GM18951 (cell line): ENCODE results near the gene ATXN2.
"Not testable (repeated sequence)": the region's sequence is repeated elsewhere in the genome, so short reads cannot be mapped to it uniquely, and the experiment has no call there.

Experiments
- POLR2A ChIP-seq: IDR thresholded peaks from 4 replicates; pipeline ENCODE4 v1.6.1; 2011; ENCODE audit warnings: mild to moderate bottlenecking; ENCODE audit not compliant: insufficient read length, insufficient read depth; ENCODE audit errors: extremely low read depth
- in situ Hi-C: fragments of 300-500 bp; cut with MboI; formaldehyde crosslinking; loops from one replicate; pipeline ENCODE4 v1.12.0; 2022; ENCODE audit warnings: low sequenced_read_pairs, mixed read lengths, inconsistent platforms; ENCODE audit not compliant: unreplicated experiment

The ATXN2 gene

GRCh38 chr12:111482462-111482861 lies 116.7 kb downstream of the ATXN2 start:
- in situ Hi-C loops: no loop called here

GRCh38 chr12:111471236-111471635 lies 127.9 kb downstream of the ATXN2 start:
- in situ Hi-C loops: no loop called here
- TF ChIP-seq POLR2A: no peak

More at GRCh38 chr12:111482462-111482861, 116.7 kb downstream of the ATXN2 start:
- TF ChIP-seq POLR2A: no peak

GRCh38 chr12:111469401-111469800 lies 129.7 kb downstream of the ATXN2 start:
- in situ Hi-C loops: no loop called here

GRCh38 chr12:111467857-111468241 lies 131.3 kb downstream of the ATXN2 start:
- TF ChIP-seq POLR2A: no peak
- in situ Hi-C loops: no loop called here

More at GRCh38 chr12:111469401-111469800, 129.7 kb downstream of the ATXN2 start:
- no peak for TF ChIP-seq POLR2A

GRCh38 chr12:111467092-111467856 lies 131.8 kb downstream of the ATXN2 start:
- in situ Hi-C loops: no loop called here
- no peak for TF ChIP-seq POLR2A

- in situ Hi-C loops: no loop called here
- no peak for TF ChIP-seq POLR2A
These were observed 136.8 kb downstream of the ATXN2 start for GRCh38 chr12:111462210-111462769.

GRCh38 chr12:111460111-111460510 lies 139.0 kb downstream of the ATXN2 start:
- in situ Hi-C loops: not testable (repeated sequence)

GRCh38 chr12:111458546-111459172 lies 140.5 kb downstream of the ATXN2 start:
- in situ Hi-C loops: no loop called here
- no peak for TF ChIP-seq POLR2A

GRCh38 chr12:111457577-111457976 lies 141.5 kb downstream of the ATXN2 start:
- in situ Hi-C loops: no loop called here
- no peak for TF ChIP-seq POLR2A

GRCh38 chr12:111457071-111457470 lies 142.0 kb downstream of the ATXN2 start:
- TF ChIP-seq POLR2A: no peak
- in situ Hi-C loops: no loop called here

GRCh38 chr12:111455448-111456320 lies 143.4 kb downstream of the ATXN2 start:
- TF ChIP-seq POLR2A: no peak
- in situ Hi-C loops: no loop called here

GRCh38 chr12:111454716-111455447 lies 144.2 kb downstream of the ATXN2 start:
- TF ChIP-seq POLR2A: no peak
- in situ Hi-C loops: no loop called here
